Measurements from ENCODE around the gene BET1.

GRCh38 chr7:94045581-94045980, 41.4 kb upstream of the BET1 start:
- TF ChIP-seq CTCF (IDR thresholded peaks at IDR 0.05 in 8 of 11, conservative IDR thresholded peaks at IDR 0.05 in 3 of 11) (no peak), POLR2AphosphoS5 (IDR thresholded peaks at IDR 0.05) (no peak)
